ENCODE data around the gene MEI1. TPM values are rescaled to one million over a fixed set of nuclear protein-coding genes. Genes with fewer than 3 reads are reported as not detected.
A peak's percentile ranks its signal among the peaks of the same experiment; 100 is the strongest.

Gene MEI1
- total RNA-seq, 1 experiment from 2014 or later = not detected

- intact Hi-C loops (cut with micrococcal nuclease; ENCODE audit: unreplicated experiment) = loop anchor here (1.0 kb wide), 2 partner anchors 44 to 54 kb away; no protein-coding TSS in a partner anchor
- peak within 1 kb of the TSS; percentile 89 for H3K4me3 Mint-ChIP-seq (ENCODE audit: unreplicated experiment)
- peak within 1 kb of the TSS; percentile 91 for H3K27ac Mint-ChIP-seq (ENCODE audit: unreplicated experiment)
- DNase-seq = peak; percentile 88 to 93
- Histone ChIP-seq H3K4me3 (ENCODE audit: low read depth, low read length) (peak within 1 kb of the TSS; percentile 82), H3K36me3 (ENCODE audit: control insufficient read depth, insufficient read depth, low read length) (no peaks in the 10 kb centered on the region), H3K27me3 (replicated peaks; ENCODE audit: control insufficient read depth, insufficient read depth, low read length) (no peaks in the 10 kb centered on the region), H3K4me1 (peaks cover 6% of the 10 kb centered on the region; the same call in 1 of the 2 replicates), H3K9me3 (no peaks in the 10 kb centered on the region)
- H3K36me3 Mint-ChIP-seq (ENCODE audit: insufficient read depth, unreplicated experiment) = peaks cover 9% of the 10 kb centered on the region
- H3K9me3 Mint-ChIP-seq (ENCODE audit: unreplicated experiment) = no peaks in the 10 kb centered on the region
- ChIA-PET CTCF (interaction anchor here (0.5 to 4.1 kb wide), 9 partner anchors 18 to 408 kb away, joined by 3 to 71 read pairs (median 6); partner anchors contain the start of gene CENPM), POLR2A (interaction anchor here (0.5 to 2.3 kb wide), 17 partner anchors 12 to 332 kb away, joined by 3 to 27 read pairs (median 4); partner anchors contain the start of genes ACO2, CENPM, PHF5A and PMM1)
- no peaks in the 10 kb centered on the region for H3K27me3 Mint-ChIP-seq (ENCODE audit: insufficient read depth, unreplicated experiment)
- BruUV-seq (replicated peaks) = no TSS peak
- TF ChIP-seq, protein P1, sequence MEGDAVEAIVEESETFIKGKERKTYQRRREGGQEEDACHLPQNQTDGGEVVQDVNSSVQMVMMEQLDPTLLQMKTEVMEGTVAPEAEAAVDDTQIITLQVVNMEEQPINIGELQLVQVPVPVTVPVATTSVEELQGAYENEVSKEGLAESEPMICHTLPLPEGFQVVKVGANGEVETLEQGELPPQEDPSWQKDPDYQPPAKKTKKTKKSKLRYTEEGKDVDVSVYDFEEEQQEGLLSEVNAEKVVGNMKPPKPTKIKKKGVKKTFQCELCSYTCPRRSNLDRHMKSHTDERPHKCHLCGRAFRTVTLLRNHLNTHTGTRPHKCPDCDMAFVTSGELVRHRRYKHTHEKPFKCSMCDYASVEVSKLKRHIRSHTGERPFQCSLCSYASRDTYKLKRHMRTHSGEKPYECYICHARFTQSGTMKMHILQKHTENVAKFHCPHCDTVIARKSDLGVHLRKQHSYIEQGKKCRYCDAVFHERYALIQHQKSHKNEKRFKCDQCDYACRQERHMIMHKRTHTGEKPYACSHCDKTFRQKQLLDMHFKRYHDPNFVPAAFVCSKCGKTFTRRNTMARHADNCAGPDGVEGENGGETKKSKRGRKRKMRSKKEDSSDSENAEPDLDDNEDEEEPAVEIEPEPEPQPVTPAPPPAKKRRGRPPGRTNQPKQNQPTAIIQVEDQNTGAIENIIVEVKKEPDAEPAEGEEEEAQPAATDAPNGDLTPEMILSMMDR (IDR thresholded peaks at IDR 0.05; ENCODE audit: insufficient read depth in 1 of 2, low read depth in 1 of 2, low read length in 1 of 2, severe bottlenecking in 1 of 2, unreplicated experiment in 1 of 2) = no peak
- H3K4me1 Mint-ChIP-seq (ENCODE audit: low read depth, unreplicated experiment) = peaks cover 7% of the 10 kb centered on the region
Observed at GRCh38 chr22:41800348-41801146, 101.2 kb downstream of the MEI1 start, which contains the start of gene CCDC134. Gene CCDC134, plus strand, starts transcription at chr22:41800679. Its CDS starts 8,212 bp downstream, at chr22:41808891.

GRCh38 chr22:41801147-41801819 is 102.0 kb downstream of the MEI1 start:
- H3K4me3 ChIP-seq (ENCODE audit: low read depth, low read length) = peak overlapping the region; percentile 82
- Mint-ChIP-seq H3K4me3 (ENCODE audit: unreplicated experiment) (peak overlapping the region; percentile 89), H3K27ac (ENCODE audit: unreplicated experiment) (peak overlapping the region; percentile 91), H3K27me3 (ENCODE audit: insufficient read depth, unreplicated experiment) (no peaks in the 10 kb centered on the region), H3K36me3 (ENCODE audit: insufficient read depth, unreplicated experiment) (peaks cover 9% of the 10 kb centered on the region), H3K9me3 (ENCODE audit: unreplicated experiment) (no peaks in the 10 kb centered on the region), H3K4me1 (ENCODE audit: low read depth, unreplicated experiment) (peaks cover 7% of the 10 kb centered on the region)
- H3K4me1 ChIP-seq = peaks cover 6% of the 10 kb centered on the region; the same call in 1 of the 2 replicates
- TF ChIP-seq, protein P1 (IDR thresholded peaks at IDR 0.05; ENCODE audit: insufficient read depth in 1 of 2, low read depth in 1 of 2, low read length in 1 of 2, severe bottlenecking in 1 of 2, unreplicated experiment in 1 of 2) = no peak
- no peak for DNase-seq
- no peaks in the 10 kb centered on the region for H3K36me3 ChIP-seq (ENCODE audit: control insufficient read depth, insufficient read depth, low read length)
- POLR2A ChIA-PET = interaction anchor here (0.9 to 2.3 kb wide), 8 partner anchors 13 to 145 kb away, joined by 3 to 27 read pairs (median 10); partner anchors contain the start of genes CENPM, SNU13 and SREBF2
- intact Hi-C loops (cut with micrococcal nuclease; ENCODE audit: unreplicated experiment) = loop anchor here (1.0 kb wide), 1 partner anchor 55 kb away; no protein-coding TSS in a partner anchor
- BruUV-seq (replicated peaks) = TSS peak; percentile 63
- H3K9me3 ChIP-seq = no peaks in the 10 kb centered on the region
- CTCF ChIA-PET = interaction anchor here (1.3 to 4.1 kb wide), 5 partner anchors 55 to 145 kb away, joined by 6 to 71 read pairs (median 10); partner anchors contain the start of gene CENPM
- H3K27me3 ChIP-seq (replicated peaks; ENCODE audit: control insufficient read depth, insufficient read depth, low read length) = no peaks in the 10 kb centered on the region

- no peaks in the 10 kb centered on the region for H3K9me3 ChIP-seq
- H3K27ac Mint-ChIP-seq (ENCODE audit: unreplicated experiment) = peak overlapping the region; percentile 91
- intact Hi-C loops (cut with micrococcal nuclease; ENCODE audit: unreplicated experiment) = loop anchor here (1.0 kb wide), 1 partner anchor 56 kb away; no protein-coding TSS in a partner anchor
- peaks cover 6% of the 10 kb centered on the region; the same call in 1 of the 2 replicates for H3K4me1 ChIP-seq
- CTCF ChIA-PET = interaction anchor here (3.4 to 4.1 kb wide), 2 partner anchors 55 to 104 kb away, joined by 56 to 71 read pairs; no protein-coding TSS in a partner anchor
- peaks cover 9% of the 10 kb centered on the region for H3K36me3 Mint-ChIP-seq (ENCODE audit: insufficient read depth, unreplicated experiment)
- POLR2A ChIA-PET = interaction anchor here (1.9 kb wide), 1 partner anchor 55 kb away, joined by 8 read pairs; no protein-coding TSS in a partner anchor
- peak overlapping the region; percentile 89 for H3K4me3 Mint-ChIP-seq (ENCODE audit: unreplicated experiment)
- TF ChIP-seq, protein P1 (IDR thresholded peaks at IDR 0.05; ENCODE audit: insufficient read depth in 1 of 2, low read depth in 1 of 2, low read length in 1 of 2, severe bottlenecking in 1 of 2, unreplicated experiment in 1 of 2) = no peak
- peak overlapping the region; percentile 82 for H3K4me3 ChIP-seq (ENCODE audit: low read depth, low read length)
- no peak for DNase-seq
- peaks cover 7% of the 10 kb centered on the region for H3K4me1 Mint-ChIP-seq (ENCODE audit: low read depth, unreplicated experiment)
- H3K9me3 Mint-ChIP-seq (ENCODE audit: unreplicated experiment) = no peaks in the 10 kb centered on the region
- no peaks in the 10 kb centered on the region for H3K27me3 Mint-ChIP-seq (ENCODE audit: insufficient read depth, unreplicated experiment)
- BruUV-seq (replicated peaks) = no TSS peak
- no peaks in the 10 kb centered on the region for H3K27me3 ChIP-seq (replicated peaks; ENCODE audit: control insufficient read depth, insufficient read depth, low read length)
- H3K36me3 ChIP-seq (ENCODE audit: control insufficient read depth, insufficient read depth, low read length) = no peaks in the 10 kb centered on the region
Observed at GRCh38 chr22:41801886-41802285, 102.6 kb downstream of the MEI1 start.
